Measurements from ENCODE around the gene NADK2. TPM values are rescaled to one million over a fixed set of nuclear protein-coding genes. Genes with fewer than 3 reads are reported as not detected.

Gene NADK2
- total RNA-seq, 2 experiments from 2014 or later, result 23.8 to 37.5 TPM

DNA sequence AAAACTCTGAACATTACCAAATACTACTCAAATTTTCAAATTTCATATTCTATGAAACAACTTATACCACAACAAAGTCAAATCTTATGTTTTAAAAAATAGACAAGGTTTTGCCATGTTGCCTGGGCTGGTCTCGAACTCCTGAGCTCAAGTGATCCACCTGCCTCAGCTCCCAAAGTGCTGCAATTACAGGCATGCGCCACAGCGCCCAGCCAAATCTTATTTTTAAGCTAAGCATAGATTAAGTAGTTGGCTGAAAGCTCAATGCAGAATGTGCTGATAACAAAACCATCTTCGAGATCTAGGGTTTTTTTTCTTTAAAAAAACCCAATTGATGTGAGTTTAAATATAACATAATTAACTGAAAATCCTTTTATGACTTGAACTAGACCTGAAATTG is 96.4 kb downstream of the NADK2 start:
- no peak overlapping the region for H2AFZ ChIP-seq (ENCODE audit: low read length)
- intact Hi-C loops (cut with micrococcal nuclease; ENCODE audit: unreplicated experiment), result no loop called here
- H3K79me2 ChIP-seq (ENCODE audit: insufficient read depth, low read depth, low read length), result peaks cover 40% of the 10 kb centered on the region
- no peak overlapping the region for H3K4me3 ChIP-seq (ENCODE audit: low read depth, low read length, poor library complexity, severe bottlenecking)
- peaks cover 6% of the 10 kb centered on the region for H3K4me1 ChIP-seq (ENCODE audit: insufficient read depth, low read length, poor library complexity, severe bottlenecking)
- ChIA-PET POLR2A (no interaction called here), CTCF (ENCODE audit: unreplicated experiment) (no interaction called here)
- no peak overlapping the region for H3K4me2 ChIP-seq (ENCODE audit: low read length)
- no peak overlapping the region for H3K27ac ChIP-seq (ENCODE audit: low read depth, low read length, poor library complexity, severe bottlenecking)
- no peak for DNase-seq (ENCODE audit: low spot score)
- TF ChIP-seq CTCF (conservative IDR thresholded peaks at IDR 0.05; ENCODE audit: low read length) (no peak), EZH2phosphoT487 (IDR thresholded peaks at IDR 0.05; ENCODE audit: borderline replicate concordance, low read depth, low read length) (no peak)
- H4K20me1 ChIP-seq (ENCODE audit: insufficient read depth, low read length), result no peaks in the 10 kb centered on the region
- peaks cover 24% of the 10 kb centered on the region; the same call in 1 of the 2 replicates for H3K9me3 ChIP-seq (ENCODE audit: low read length)
- no TSS peak for BruUV-seq (replicated peaks)
- no peaks in the 10 kb centered on the region for H3K9me2 ChIP-seq (ENCODE audit: insufficient read depth, low read length)
- H3K36me3 ChIP-seq (ENCODE audit: insufficient read depth, low read length), result peaks cover 34% of the 10 kb centered on the region

Small RNA genes lying within 50 kb of the gene (microRNA-seq; reads per million reads assigned to microRNA genes)
- 25.0 reads per million, percentile 33 among the genes with 10 or more reads in this experiment for gene MIR580 (ENCODE audit: borderline replicate concordance)

Small RNA genes lying within 50 kb of the gene (small RNA-seq; reads per million reads assigned to genes)
- gene MIR580, result not detected
- not detected for gene RNU6-1305P

Other genes with a start within 250 kb of the NADK2 start
- 0.13 TPM in 1 of 2 replicates, not detected in the other for gene UGT3A2, start 175.0 kb downstream of the NADK2 start, total RNA-seq (2014; rRNA removed; shearing (Covaris generic))
- gene UGT3A2, start 175.0 kb downstream of the NADK2 start, total RNA-seq (2022), result not detected in 2 replicates
- 9.1 and 32.0 TPM in 2 replicates for gene LMBRD2, start 90.0 kb downstream of the NADK2 start, total RNA-seq (2014; rRNA removed; shearing (Covaris generic))
- gene LMBRD2, start 90.0 kb downstream of the NADK2 start, total RNA-seq (2022), result 18.3 and 23.2 TPM in 2 replicates
- gene SKP2, start 89.8 kb downstream of the NADK2 start, total RNA-seq (2014; rRNA removed; shearing (Covaris generic)), result 70.5 and 71.8 TPM in 2 replicates
- gene SKP2, start 89.8 kb downstream of the NADK2 start, total RNA-seq (2022), result 74.0 and 81.1 TPM in 2 replicates
- not detected in 2 replicates for gene RANBP3L, start 60.0 kb upstream of the NADK2 start, total RNA-seq (2014; rRNA removed; shearing (Covaris generic))
- gene RANBP3L, start 60.0 kb upstream of the NADK2 start, total RNA-seq (2022), result not detected in 2 replicates